NCI-H2196 treated with DMSO at 0.1 percent for 48 hours (cell line): ENCODE results near the gene ASB16.

Experiments
- DNase-seq: peaks from one replicate; lab custom pipeline; 2025; ENCODE audit not compliant: unreplicated experiment; lab: John Stamatoyannopoulos, UW

The ASB16 gene

GRCh38 chr17:44207743-44208142 lies 37.2 kb downstream of the ASB16 start:
- DNase-seq: no peak

- no peak for DNase-seq
Observed at GRCh38 chr17:44209786-44210341, 39.4 kb downstream of the ASB16 start.

- no peak for DNase-seq
Observed at GRCh38 chr17:44210342-44211192, 40.1 kb downstream of the ASB16 start.

GRCh38 chr17:44211281-44212265 lies 41.1 kb downstream of the ASB16 start:
- no peak for DNase-seq

GRCh38 chr17:44212507-44213402 lies 42.3 kb downstream of the ASB16 start:
- DNase-seq: no peak

GRCh38 chr17:44213403-44214229 lies 43.1 kb downstream of the ASB16 start:
- no peak for DNase-seq

- no peak for DNase-seq
Observed at GRCh38 chr17:44214230-44214494, 43.7 kb downstream of the ASB16 start.

GRCh38 chr17:44214896-44215295 lies 44.4 kb downstream of the ASB16 start:
- DNase-seq: no peak

GRCh38 chr17:44216173-44216572 lies 45.7 kb downstream of the ASB16 start:
- no peak for DNase-seq

GRCh38 chr17:44216694-44217093 lies 46.2 kb downstream of the ASB16 start:
- DNase-seq: no peak

GRCh38 chr17:44217738-44218343 lies 47.3 kb downstream of the ASB16 start:
- no peak for DNase-seq

- DNase-seq: peak; percentile 82
Observed at GRCh38 chr17:44218344-44219107, 48.0 kb downstream of the ASB16 start.

GRCh38 chr17:44219108-44219615 lies 48.7 kb downstream of the ASB16 start:
- peak; percentile 60 for DNase-seq

- DNase-seq: peak; percentile 57
Observed at GRCh38 chr17:44219616-44220212, 49.2 kb downstream of the ASB16 start, which contains the start of gene UBTF. Gene UBTF (minus strand): TSS chr17:44219675. CDS start chr17:44218229, 1,446 bp downstream.

- DNase-seq: peak; percentile 49
Observed at GRCh38 chr17:44220213-44221083, 49.9 kb downstream of the ASB16 start.

GRCh38 chr17:44221084-44221861 lies 50.8 kb downstream of the ASB16 start:
- peak; percentile 74 for DNase-seq
